Endothelial cell of umbilical vein (primary cell): ENCODE results near the gene LIMA1. TPM values are rescaled to one million over a fixed set of nuclear protein-coding genes. Genes with fewer than 3 reads are reported as not detected.

Experiments used
- BruUV-seq: library from RNA; stranded (reverse); fragments of 400-500 nt; replicated peaks from 2 replicates; lab custom pipeline; 2021; lab: Mats Ljungman, UMichigan
- CTCF ChIA-PET: fragments of 300-600, 350-600 bp; sonication (Branson Sonifier 250); formaldehyde crosslinking; loops from one replicate; lab custom pipeline; 2021; ENCODE audit warnings: antibody characterized with exemption, inconsistent platforms; lab: Charles Lee
- POLR2A ChIA-PET: fragments of 300-600, 350-600 bp; sonication (Branson Sonifier 250); formaldehyde crosslinking; loops from one replicate; lab custom pipeline; 2021; ENCODE audit warnings: antibody characterized with exemption, inconsistent platforms; lab: Charles Lee
- DNase-seq: peaks from one replicate; pipeline ENCODE4 v3.0.0-alpha.2; 2011; ENCODE audit warnings: low read depth, low spot score
- FAIRE-seq: peaks from 2 replicates; lab custom pipeline; 2011; peaks lifted over from hg19 to GRCh38; lab: Jason Lieb, UNC
- H2AFZ ChIP-seq: 2 replicates; pipeline ENCODE4 v1.6.0; 2012; ENCODE audit warnings: low read depth, low read length, control low read depth, inconsistent platforms
- H3K27ac ChIP-seq: 2 replicates; pipeline ENCODE4 v1.5.1; 2011; ENCODE audit warnings: low read depth, mild to moderate bottlenecking, control low read depth, low read length, moderate library complexity; ENCODE audit not compliant: insufficient read depth
- H3K27me3 ChIP-seq, 2 experiments: 2 replicates each; pipeline versions ENCODE4 v1.6.0 to v1.6.1; 2011; ENCODE audit warnings: low read length in 2 of 2, mixed read lengths in 1 of 2; ENCODE audit not compliant: control insufficient read depth in 2 of 2, insufficient read depth in 2 of 2
- H3K36me3 ChIP-seq, 2 experiments: 2 replicates in 1 of 2; 3 replicates in 1 of 2; pipeline ENCODE4 v1.5.1; 2011; ENCODE audit warnings: low read length in 2 of 2, mild to moderate bottlenecking in 1 of 2, moderate library complexity in 1 of 2; ENCODE audit not compliant: control insufficient read depth in 2 of 2, insufficient read depth in 2 of 2; ENCODE audit errors: extremely low read depth in 1 of 2
- H3K4me1 ChIP-seq: 3 replicates; pipeline ENCODE4 v1.5.1; 2011; ENCODE audit warnings: mild to moderate bottlenecking, low read length; ENCODE audit not compliant: control insufficient read depth, insufficient read depth; ENCODE audit errors: extremely low read depth
- H3K4me2 ChIP-seq: 2 replicates; pipeline ENCODE4 v1.6.1; 2011; ENCODE audit warnings: low read length, control low read depth, mixed read lengths; ENCODE audit not compliant: insufficient read depth
- H3K4me3 ChIP-seq, 3 experiments: fragments of 200-600 bp in 1 of 3; sonication (generic), shearing (Covaris generic) in 1 of 3; replicated peaks in 1 of 3; 2 replicates each; pipeline ENCODE4 v1.5.1; 2011 to 2016; ENCODE audit warnings: control low read depth in 3 of 3, low read length in 3 of 3, mild to moderate bottlenecking in 2 of 3, inconsistent platforms in 1 of 3, low read depth in 1 of 3, moderate library complexity in 1 of 3; ENCODE audit not compliant: insufficient read depth in 1 of 3
- H3K79me2 ChIP-seq: 2 replicates; pipeline ENCODE4 v1.6.0; 2012; ENCODE audit warnings: low read length, inconsistent platforms; ENCODE audit not compliant: control insufficient read depth, insufficient read depth
- H3K9ac ChIP-seq: replicated peaks from 2 replicates; pipeline ENCODE3; 2011; ENCODE audit warnings: low read length, control low read depth; ENCODE audit not compliant: insufficient read depth; ENCODE audit errors: extremely low read depth
- H3K9me1 ChIP-seq: replicated peaks from 3 replicates; pipeline ENCODE4 v1.6.0; 2011; ENCODE audit warnings: mild to moderate bottlenecking, low read length; ENCODE audit not compliant: control insufficient read depth, insufficient read depth; ENCODE audit errors: extremely low read depth
- H3K9me3 ChIP-seq: replicated peaks from 2 replicates; pipeline ENCODE4 v1.5.1; 2012; ENCODE audit warnings: low read length, inconsistent platforms; ENCODE audit not compliant: control insufficient read depth, insufficient read depth
- H4K20me1 ChIP-seq: replicated peaks from 2 replicates; pipeline ENCODE3; 2011; ENCODE audit warnings: mild to moderate bottlenecking, low read length; ENCODE audit not compliant: control insufficient read depth, insufficient read depth; ENCODE audit errors: extremely low read depth
- CTCF ChIP-seq, 2 donors: IDR thresholded peaks; 1 replicate in 1 of 2; 2 replicates in 1 of 2; pipeline ENCODE4 v1.5.1; 2011; ENCODE audit warnings: low read length in 2 of 2, mild to moderate bottlenecking in 2 of 2, moderate library complexity in 2 of 2, control low read depth in 1 of 2, inconsistent platforms in 1 of 2, low read depth in 1 of 2; ENCODE audit not compliant: insufficient read depth in 1 of 2; ENCODE audit errors: extremely low read depth in 1 of 2
- EZH2 ChIP-seq: IDR thresholded peaks from 2 replicates; pipeline ENCODE4 v1.6.1; 2012; ENCODE audit warnings: borderline replicate concordance, low read depth, mild to moderate bottlenecking, moderate library complexity, low read length, inconsistent platforms; ENCODE audit not compliant: severe bottlenecking
- GATA2 ChIP-seq: IDR thresholded peaks from 2 replicates; pipeline ENCODE4 v1.7.0; 2011; ENCODE audit warnings: low read depth, mild to moderate bottlenecking, moderate library complexity, mixed read lengths, low read length; ENCODE audit not compliant: insufficient read length, insufficient read depth
- JUN ChIP-seq: IDR thresholded peaks from 2 replicates; pipeline ENCODE4 v1.6.1; 2011; ENCODE audit warnings: borderline replicate concordance, low read depth; ENCODE audit not compliant: insufficient read length, insufficient read depth
- MAX ChIP-seq: IDR thresholded peaks from 2 replicates; pipeline ENCODE4 v1.6.1; 2011; ENCODE audit not compliant: insufficient read depth, insufficient read length
- MYC ChIP-seq: IDR thresholded peaks from one replicate; pipeline ENCODE4 v1.6.1; 2011; ENCODE audit warnings: mild to moderate bottlenecking, low read depth, low read length
- POLR2A ChIP-seq: IDR thresholded peaks from 2 replicates; pipeline ENCODE4 v1.6.1; 2012; ENCODE audit warnings: low read depth, mild to moderate bottlenecking, control low read depth, low read length
- POLR2AphosphoS5 ChIP-seq: IDR thresholded peaks from 2 replicates; pipeline ENCODE4 v1.6.1; 2012; ENCODE audit warnings: low read depth, mild to moderate bottlenecking, control low read depth, low read length, moderate library complexity; ENCODE audit not compliant: insufficient read depth
- dilution Hi-C: fragments of 300-500 bp; cut with MboI; formaldehyde crosslinking; loops from one replicate; pipeline ENCODE4 v1.15.0; 2019; ENCODE audit warnings: low sequenced_read_pairs; ENCODE audit not compliant: extremely low pct_ligation_motif_present
- intact Hi-C: fragments of 100-400 bp; cut with micrococcal nuclease; formaldehyde crosslinking; loops from one replicate; pipeline ENCODE4 v1.10.0; 2022
- polyA plus RNA-seq, 4 experiments: library from polyadenylated mRNA; depleted of rRNA in 3 of 4; stranded (reverse) in 3 of 4; unstranded in 1 of 4; fragments of >200 nt; gene quantifications; 2 replicates each; pipeline versions ENCODE4 v1.2.1 to v1.2.3, GENCODE V29; 2011 to 2012; ENCODE audit warnings: missing spikeins in 1 of 4
- total RNA-seq: library from RNA; stranded (reverse); gene quantifications from 2 replicates; pipeline ENCODE4 v1.2.3, GENCODE V29; 2021

LIMA1 gene
- total and polyA plus RNA-seq, 2 donors (not counting 3 experiments of a cell fraction or from before 2014, with no cell fraction given): 35.0 to 87.3 TPM

DNA sequence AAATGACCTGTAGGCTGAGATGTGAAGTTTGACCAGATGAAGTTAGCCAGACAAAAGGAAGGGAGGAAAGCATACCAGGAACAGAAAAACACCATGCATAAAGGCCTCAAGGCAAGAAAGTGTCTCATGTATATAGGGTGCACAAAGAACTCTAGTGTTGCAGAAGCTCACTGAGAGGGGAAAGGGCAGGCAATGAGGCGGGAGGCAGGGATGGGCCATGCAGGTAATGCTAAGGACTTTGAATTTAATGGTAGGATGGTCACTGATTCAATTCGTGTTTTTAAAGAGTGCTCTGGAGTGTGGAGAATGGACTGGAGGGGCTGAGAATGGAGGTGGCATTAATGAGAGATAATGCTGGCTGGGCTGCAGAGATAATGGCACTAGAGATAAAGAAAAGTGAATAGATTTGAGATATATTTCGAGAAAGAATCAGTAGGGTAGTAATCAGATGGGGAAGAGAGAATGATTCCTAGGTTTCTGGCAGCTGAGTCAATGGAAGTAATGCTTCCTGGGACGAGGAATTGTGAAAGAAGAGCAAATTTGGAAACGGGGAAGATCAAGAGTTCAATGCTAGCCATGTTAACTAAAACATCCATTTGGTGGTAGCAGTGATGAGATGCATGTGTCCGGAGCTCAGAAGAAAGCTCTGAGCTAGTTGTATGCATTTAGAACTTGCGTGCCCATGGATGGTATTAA, 43.1 kb downstream of the LIMA1 start:
- H3K36me3 ChIP-seq: no peaks in the 10 kb centered on the region
- no TSS peak for BruUV-seq
- peaks cover 4 to 5% of the 10 kb centered on the region in 2 experiments for H3K27me3 ChIP-seq
- no peaks in the 10 kb centered on the region for H3K9me3 ChIP-seq
- CTCF ChIA-PET: interaction anchor here (1.7 kb wide), 1 partner anchor 16 kb away, joined by 3 read pairs; no protein-coding TSS in a partner anchor
- no peak overlapping the region for H2AFZ ChIP-seq
- H3K79me2 ChIP-seq: no peaks in the 10 kb centered on the region
- no peak overlapping the region for H3K4me3 ChIP-seq
- POLR2A ChIA-PET: no interaction called here
- no peak overlapping the region for H3K27ac ChIP-seq
- TF ChIP-seq JUN (no peak), GATA2 (no peak), POLR2A (no peak), CTCF (IDR thresholded peaks at IDR 0.05; ENCODE audit: extremely low read depth in 1 of 2, insufficient read depth in 1 of 2, low read depth in 1 of 2, low read length in 2 of 2) (no peak), POLR2AphosphoS5 (no peak), EZH2 (no peak), MAX (no peak), MYC (no peak)
- no peaks in the 10 kb centered on the region for H4K20me1 ChIP-seq
- no peaks in the 10 kb centered on the region for H3K4me1 ChIP-seq
- no peak for FAIRE-seq
- no peak overlapping the region for H3K9ac ChIP-seq
- intact Hi-C loops (no loop called here), dilution Hi-C loops (no loop called here)
- H3K4me2 ChIP-seq: no peak overlapping the region
- no peaks in the 10 kb centered on the region for H3K9me1 ChIP-seq
- DNase-seq: no peak
